GM18868 (cell line): ENCODE results near the gene SNAI1.

Source experiments
- ATAC-seq: cut with Tn5 transposase; IDR thresholded peaks from one replicate; pipeline ENCODE4 v1.9.1; 2021; ENCODE audit warnings: mild to moderate bottlenecking, moderate library complexity; ENCODE audit not compliant: unreplicated experiment

SNAI1 gene

GRCh38 chr20:50032955-50033666 is 50.3 kb downstream of the SNAI1 start:
- ATAC-seq, result no peak

GRCh38 chr20:50034567-50035180 is 51.9 kb downstream of the SNAI1 start:
- no peak for ATAC-seq

DNA sequence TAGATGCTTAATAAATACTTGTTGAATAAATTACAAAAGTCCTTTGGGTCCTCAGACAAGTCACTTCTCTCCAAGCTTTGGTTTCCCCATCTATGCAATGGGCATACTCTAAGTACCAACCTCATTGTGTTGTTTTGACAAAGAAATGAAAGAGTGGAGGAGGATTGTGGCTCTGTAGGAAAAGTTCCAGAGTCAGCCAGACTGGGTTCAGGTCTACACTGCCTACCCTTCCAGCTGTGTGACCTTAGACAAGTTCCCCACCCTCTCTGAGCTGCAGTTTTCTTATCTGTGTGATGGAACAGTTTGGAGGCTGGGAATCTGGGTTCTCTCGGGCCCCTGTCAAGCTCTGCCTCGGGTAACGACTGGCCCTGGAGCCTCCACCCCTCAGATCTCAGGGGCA is 53.9 kb downstream of the SNAI1 start:
- no peak for ATAC-seq

GRCh38 chr20:50037123-50037522 is 54.3 kb downstream of the SNAI1 start:
- ATAC-seq, result no peak

DNA sequence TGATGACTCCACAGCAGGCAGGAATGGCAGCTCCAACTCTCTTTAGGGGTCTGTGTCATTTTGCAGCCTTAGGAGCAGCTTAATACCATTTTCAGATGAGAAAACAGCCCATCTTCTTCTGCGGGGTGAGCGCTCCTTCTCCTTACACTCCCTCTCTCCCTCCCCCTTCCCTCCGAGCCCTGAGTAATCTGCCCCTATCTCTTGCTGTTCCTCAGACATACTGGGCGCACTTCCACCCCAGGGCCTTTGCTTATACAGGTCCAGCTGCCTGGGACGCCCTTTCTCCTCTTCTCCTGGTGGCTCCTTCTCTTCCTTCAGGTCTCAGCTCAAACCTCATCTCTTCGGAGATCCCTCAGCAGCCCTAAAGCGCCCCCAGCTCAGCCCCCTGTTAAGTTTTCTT is 54.8 kb downstream of the SNAI1 start:
- ATAC-seq, result no peak

- ATAC-seq, result no peak
Observed at GRCh38 chr20:50038169-50038568, 55.4 kb downstream of the SNAI1 start.
